ENCODE data around the gene ASB8.

ASB8 gene

DNA sequence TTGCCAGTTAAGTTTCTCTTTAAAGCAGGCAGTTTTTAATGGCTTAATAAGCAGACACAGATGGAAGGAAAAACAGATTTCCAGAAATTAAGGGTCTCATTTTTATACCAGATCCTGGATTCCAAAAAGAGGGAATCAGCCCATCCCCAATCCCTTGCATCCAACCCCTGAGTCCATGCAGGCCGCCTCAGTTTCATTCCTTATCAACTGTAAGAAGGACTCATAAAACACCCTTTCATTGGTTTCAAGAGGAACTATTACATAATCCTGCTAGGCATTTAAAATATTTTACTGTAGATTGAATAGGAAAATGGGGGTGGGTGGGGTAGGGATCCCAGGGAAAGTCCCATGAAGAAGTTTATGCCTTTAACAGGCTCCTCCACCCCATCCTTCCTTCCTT is 35.5 kb upstream of the ASB8 start:
- no CpG with 5 or more reads among the region's 1 CpG for WGBS
- Histone ChIP-seq H3K23ac (ENCODE audit: low read length in 2 of 2) (no peak overlapping the region), H3K9ac (ENCODE audit: low read length) (no peak overlapping the region), H3K27ac (ENCODE audit: low read length, poor library complexity, severe bottlenecking) (no peak overlapping the region), H3K79me1 (replicated peaks; ENCODE audit: low read length, poor library complexity, severe bottlenecking) (no peaks in the 10 kb centered on the region), H3K4me2 (ENCODE audit: low read length, poor library complexity, severe bottlenecking) (no peak overlapping the region), H4K91ac (ENCODE audit: low read length) (no peak overlapping the region), H3K18ac (ENCODE audit: low read depth in 1 of 2, low read length in 2 of 2) (no peak overlapping the region), H3K36me3 (ENCODE audit: control insufficient read depth in 1 of 2, insufficient read depth in 2 of 2, low read depth in 1 of 2, low read length in 2 of 2) (no peaks in the 10 kb centered on the region), H3K4ac (ENCODE audit: low read depth in 1 of 2, low read length in 2 of 2) (no peak overlapping the region), H3K4me1 (ENCODE audit: control insufficient read depth, insufficient read depth, low read depth, low read length) (no peaks in the 10 kb centered on the region), H4K8ac (ENCODE audit: low read length) (no peak overlapping the region), H2BK120ac (ENCODE audit: low read depth, low read length) (no peak overlapping the region), H2BK15ac (ENCODE audit: low read depth, poor library complexity, severe bottlenecking) (no peak overlapping the region), H2AK5ac (ENCODE audit: low read length, severe bottlenecking) (no peak overlapping the region), H2BK12ac (ENCODE audit: low read length in 2 of 2) (no peak overlapping the region), H3K14ac (ENCODE audit: low read length in 2 of 2) (no peak overlapping the region), H3K27me3 (ENCODE audit: control insufficient read depth in 1 of 2, insufficient read depth in 1 of 2, low read length in 2 of 2) (peaks cover 0 to 32% of the 10 kb centered on the region in 2 experiments), H2AFZ (ENCODE audit: low read depth, low read length) (no peak overlapping the region), H2BK5ac (ENCODE audit: low read depth, low read length, poor library complexity, severe bottlenecking) (no peak overlapping the region), H3K4me3 (ENCODE audit: insufficient read depth in 1 of 2, low read depth in 1 of 2, low read length in 2 of 2) (no peak overlapping the region), H3K9me3 (ENCODE audit: control insufficient read depth, low read length) (no peaks in the 10 kb centered on the region)
- DNase-seq: no peak

DNA sequence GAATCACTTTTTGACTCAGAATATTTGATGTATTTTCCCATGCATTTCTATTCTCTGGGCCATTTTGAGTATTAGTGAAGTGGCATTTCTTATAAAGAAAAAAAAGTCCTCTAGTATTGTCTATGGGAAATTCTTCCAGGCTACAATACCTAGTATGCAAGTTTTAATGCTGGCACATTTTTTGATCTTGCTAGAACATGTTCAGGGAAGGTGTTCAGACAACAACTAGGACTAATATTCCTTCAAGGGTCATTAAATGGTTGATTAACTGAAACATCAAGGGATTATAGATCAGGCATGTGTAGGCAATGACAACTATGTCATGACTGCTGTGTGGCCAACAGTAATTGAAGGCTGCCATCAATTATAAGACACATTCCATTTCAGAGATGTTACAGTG is 33.8 kb upstream of the ASB8 start:
- H3K14ac ChIP-seq (ENCODE audit: low read length in 2 of 2): no peak overlapping the region
- no peak overlapping the region for H2AFZ ChIP-seq (ENCODE audit: low read depth, low read length)
- peaks cover 4 to 40% of the 10 kb centered on the region in 2 experiments for H3K27me3 ChIP-seq (ENCODE audit: control insufficient read depth in 1 of 2, insufficient read depth in 1 of 2, low read length in 2 of 2)
- H3K4me1 ChIP-seq (ENCODE audit: control insufficient read depth, insufficient read depth, low read depth, low read length): no peaks in the 10 kb centered on the region
- no peak overlapping the region for H3K23ac ChIP-seq (ENCODE audit: low read length in 2 of 2)
- H2BK120ac ChIP-seq (ENCODE audit: low read depth, low read length): no peak overlapping the region
- no peaks in the 10 kb centered on the region for H3K79me1 ChIP-seq (replicated peaks; ENCODE audit: low read length, poor library complexity, severe bottlenecking)
- H3K9ac ChIP-seq (ENCODE audit: low read length): no peak overlapping the region
- no peak overlapping the region for H2BK15ac ChIP-seq (ENCODE audit: low read depth, poor library complexity, severe bottlenecking)
- no peak overlapping the region for H3K4me3 ChIP-seq (ENCODE audit: insufficient read depth in 1 of 2, low read depth in 1 of 2, low read length in 2 of 2)
- no peak overlapping the region for H4K8ac ChIP-seq (ENCODE audit: low read length)
- no peak overlapping the region for H2BK12ac ChIP-seq (ENCODE audit: low read length in 2 of 2)
- no peak overlapping the region for H3K27ac ChIP-seq (ENCODE audit: low read length, poor library complexity, severe bottlenecking)
- H3K4me2 ChIP-seq (ENCODE audit: low read length, poor library complexity, severe bottlenecking): no peak overlapping the region
- no peak overlapping the region for H4K91ac ChIP-seq (ENCODE audit: low read length)
- no peak overlapping the region for H3K4ac ChIP-seq (ENCODE audit: low read depth in 1 of 2, low read length in 2 of 2)
- no peaks in the 10 kb centered on the region for H3K9me3 ChIP-seq (ENCODE audit: control insufficient read depth, low read length)
- DNase-seq: no peak
- H3K18ac ChIP-seq (ENCODE audit: low read depth in 1 of 2, low read length in 2 of 2): no peak overlapping the region
- H2AK5ac ChIP-seq (ENCODE audit: low read length, severe bottlenecking): no peak overlapping the region
- no peaks in the 10 kb centered on the region for H3K36me3 ChIP-seq (ENCODE audit: control insufficient read depth in 1 of 2, insufficient read depth in 2 of 2, low read depth in 1 of 2, low read length in 2 of 2)
- no peak overlapping the region for H2BK5ac ChIP-seq (ENCODE audit: low read depth, low read length, poor library complexity, severe bottlenecking)

DNA sequence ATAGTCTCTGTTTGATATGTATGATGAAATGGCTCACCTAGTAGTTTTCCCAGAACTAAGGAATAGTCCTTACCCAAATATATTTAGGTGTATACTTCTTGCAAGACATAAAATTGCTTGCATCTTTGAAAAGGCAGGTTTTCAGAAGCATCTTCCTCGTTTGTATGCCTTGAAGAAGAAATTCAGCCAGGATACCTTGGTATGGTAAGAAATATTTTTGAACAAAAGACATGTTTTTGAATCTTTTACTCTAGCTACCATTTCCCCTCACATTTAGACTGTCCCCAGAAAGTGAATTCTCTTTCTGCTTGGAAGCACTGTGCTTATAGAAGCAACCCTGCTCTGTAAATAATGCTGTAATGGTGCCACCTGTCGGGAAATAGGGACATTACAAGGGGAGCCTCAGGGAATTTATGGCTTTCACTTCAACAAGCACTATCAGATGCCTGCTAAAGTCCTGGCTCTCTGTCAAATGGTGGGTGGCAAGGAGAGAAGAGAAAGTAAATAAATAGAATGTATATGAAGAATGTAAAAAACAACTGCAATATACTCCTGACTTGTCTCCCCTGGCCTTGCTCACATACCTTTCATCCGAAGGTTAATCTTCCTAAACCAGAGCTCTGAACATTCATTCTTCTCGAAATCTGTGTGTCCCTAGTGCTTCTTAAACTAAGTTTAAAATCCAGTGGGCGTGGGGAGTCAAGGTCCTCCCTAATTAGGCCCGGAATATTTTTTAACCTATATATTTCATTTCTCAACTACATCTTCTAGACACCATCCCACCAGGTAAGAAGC is 32.2 kb upstream of the ASB8 start:
- Histone ChIP-seq H3K27me3 (ENCODE audit: control insufficient read depth in 1 of 2, insufficient read depth in 1 of 2, low read length in 2 of 2) (peaks cover 20 to 55% of the 10 kb centered on the region in 2 experiments), H2AK5ac (ENCODE audit: low read length, severe bottlenecking) (no peak overlapping the region), H4K8ac (ENCODE audit: low read length) (no peak overlapping the region), H3K4ac (ENCODE audit: low read depth in 1 of 2, low read length in 2 of 2) (no peak overlapping the region), H3K14ac (ENCODE audit: low read length in 2 of 2) (no peak overlapping the region), H3K27ac (ENCODE audit: low read length, poor library complexity, severe bottlenecking) (no peak overlapping the region), H3K79me1 (replicated peaks; ENCODE audit: low read length, poor library complexity, severe bottlenecking) (no peaks in the 10 kb centered on the region), H3K4me3 (ENCODE audit: insufficient read depth in 1 of 2, low read depth in 1 of 2, low read length in 2 of 2) (no peak overlapping the region), H2AFZ (ENCODE audit: low read depth, low read length) (no peak overlapping the region), H3K9me3 (ENCODE audit: control insufficient read depth, low read length) (no peaks in the 10 kb centered on the region), H4K91ac (ENCODE audit: low read length) (no peak overlapping the region), H3K18ac (ENCODE audit: low read depth in 1 of 2, low read length in 2 of 2) (no peak overlapping the region), H3K4me2 (ENCODE audit: low read length, poor library complexity, severe bottlenecking) (no peak overlapping the region), H3K4me1 (ENCODE audit: control insufficient read depth, insufficient read depth, low read depth, low read length) (no peaks in the 10 kb centered on the region), H2BK15ac (ENCODE audit: low read depth, poor library complexity, severe bottlenecking) (no peak overlapping the region), H3K36me3 (ENCODE audit: control insufficient read depth in 1 of 2, insufficient read depth in 2 of 2, low read depth in 1 of 2, low read length in 2 of 2) (no peaks in the 10 kb centered on the region), H3K9ac (ENCODE audit: low read length) (no peak overlapping the region), H2BK120ac (ENCODE audit: low read depth, low read length) (no peak overlapping the region), H3K23ac (ENCODE audit: low read length in 2 of 2) (no peak overlapping the region), H2BK12ac (ENCODE audit: low read length in 2 of 2) (no peak overlapping the region), H2BK5ac (ENCODE audit: low read depth, low read length, poor library complexity, severe bottlenecking) (no peak overlapping the region)
- DNase-seq: peak; percentile 78
- 40% methylated on average over 5 of the region's 6 CpGs for WGBS

DNA sequence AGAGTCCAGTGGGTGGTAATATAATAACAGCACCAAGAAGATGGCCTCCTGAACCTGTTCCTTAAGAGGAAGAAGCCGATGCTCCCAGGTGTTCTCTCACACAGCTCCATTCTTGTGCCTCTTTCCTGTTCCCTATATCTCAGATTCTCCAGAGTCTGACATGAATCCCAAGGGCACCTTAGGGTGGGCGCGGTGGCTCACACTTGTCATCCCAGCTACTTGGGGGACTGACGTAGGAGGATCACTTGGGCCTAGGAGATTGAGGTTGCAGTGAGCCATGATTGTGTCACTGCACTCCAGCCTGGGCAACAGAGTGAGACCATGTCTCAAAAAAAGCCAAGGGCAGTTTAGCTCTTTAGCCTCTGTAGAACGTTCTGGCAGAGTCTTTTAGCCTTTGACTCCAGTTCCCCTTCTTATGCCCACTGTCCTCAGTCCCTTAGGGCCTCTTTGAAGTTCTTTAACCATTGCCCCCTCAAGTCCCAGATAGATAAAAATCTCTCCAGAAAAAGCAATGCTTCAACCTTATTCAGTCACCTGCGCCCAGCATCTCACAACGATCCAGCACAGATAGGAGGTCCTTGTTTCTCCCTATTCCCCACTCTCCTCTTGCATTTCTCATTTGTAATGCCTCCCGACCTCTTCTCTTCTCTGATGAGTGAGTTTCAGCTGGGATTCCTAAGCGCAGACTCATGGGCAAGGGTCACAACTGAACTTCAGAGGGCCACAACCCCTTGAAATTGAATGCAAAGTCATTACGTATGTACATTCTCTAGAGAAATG is 30.8 kb upstream of the ASB8 start:
- Histone ChIP-seq H3K14ac (ENCODE audit: low read length in 2 of 2) (no peak overlapping the region), H3K27ac (ENCODE audit: low read length, poor library complexity, severe bottlenecking) (no peak overlapping the region), H2BK15ac (ENCODE audit: low read depth, poor library complexity, severe bottlenecking) (no peak overlapping the region), H3K4me3 (ENCODE audit: insufficient read depth in 1 of 2, low read depth in 1 of 2, low read length in 2 of 2) (no peak overlapping the region), H3K36me3 (ENCODE audit: control insufficient read depth in 1 of 2, insufficient read depth in 2 of 2, low read depth in 1 of 2, low read length in 2 of 2) (no peaks in the 10 kb centered on the region), H2AFZ (ENCODE audit: low read depth, low read length) (no peak overlapping the region), H3K4ac (ENCODE audit: low read depth in 1 of 2, low read length in 2 of 2) (no peak overlapping the region), H3K79me1 (replicated peaks; ENCODE audit: low read length, poor library complexity, severe bottlenecking) (no peaks in the 10 kb centered on the region), H3K9ac (ENCODE audit: low read length) (no peak overlapping the region), H4K91ac (ENCODE audit: low read length) (no peak overlapping the region), H2BK120ac (ENCODE audit: low read depth, low read length) (no peak overlapping the region), H3K9me3 (ENCODE audit: control insufficient read depth, low read length) (no peaks in the 10 kb centered on the region), H2AK5ac (ENCODE audit: low read length, severe bottlenecking) (no peak overlapping the region), H3K27me3 (ENCODE audit: control insufficient read depth in 1 of 2, insufficient read depth in 1 of 2, low read length in 2 of 2) (peaks cover 30 to 54% of the 10 kb centered on the region in 2 experiments), H3K4me2 (ENCODE audit: low read length, poor library complexity, severe bottlenecking) (no peak overlapping the region), H3K18ac (ENCODE audit: low read depth in 1 of 2, low read length in 2 of 2) (no peak overlapping the region), H2BK5ac (ENCODE audit: low read depth, low read length, poor library complexity, severe bottlenecking) (no peak overlapping the region), H3K23ac (ENCODE audit: low read length in 2 of 2) (no peak overlapping the region), H2BK12ac (ENCODE audit: low read length in 2 of 2) (no peak overlapping the region), H4K8ac (ENCODE audit: low read length) (no peak overlapping the region), H3K4me1 (ENCODE audit: control insufficient read depth, insufficient read depth, low read depth, low read length) (peaks cover 10% of the 10 kb centered on the region)
- no peak for DNase-seq
- 80% methylated on average over 9 of the region's 10 CpGs for WGBS
